ENCODE measurements around the gene RFC5.

GRCh38 chr12:118015944-118016343 is 559 bp upstream of the RFC5 start:
- TF ChIP-seq, protein P1, sequence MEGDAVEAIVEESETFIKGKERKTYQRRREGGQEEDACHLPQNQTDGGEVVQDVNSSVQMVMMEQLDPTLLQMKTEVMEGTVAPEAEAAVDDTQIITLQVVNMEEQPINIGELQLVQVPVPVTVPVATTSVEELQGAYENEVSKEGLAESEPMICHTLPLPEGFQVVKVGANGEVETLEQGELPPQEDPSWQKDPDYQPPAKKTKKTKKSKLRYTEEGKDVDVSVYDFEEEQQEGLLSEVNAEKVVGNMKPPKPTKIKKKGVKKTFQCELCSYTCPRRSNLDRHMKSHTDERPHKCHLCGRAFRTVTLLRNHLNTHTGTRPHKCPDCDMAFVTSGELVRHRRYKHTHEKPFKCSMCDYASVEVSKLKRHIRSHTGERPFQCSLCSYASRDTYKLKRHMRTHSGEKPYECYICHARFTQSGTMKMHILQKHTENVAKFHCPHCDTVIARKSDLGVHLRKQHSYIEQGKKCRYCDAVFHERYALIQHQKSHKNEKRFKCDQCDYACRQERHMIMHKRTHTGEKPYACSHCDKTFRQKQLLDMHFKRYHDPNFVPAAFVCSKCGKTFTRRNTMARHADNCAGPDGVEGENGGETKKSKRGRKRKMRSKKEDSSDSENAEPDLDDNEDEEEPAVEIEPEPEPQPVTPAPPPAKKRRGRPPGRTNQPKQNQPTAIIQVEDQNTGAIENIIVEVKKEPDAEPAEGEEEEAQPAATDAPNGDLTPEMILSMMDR (IDR thresholded peaks at IDR 0.05; ENCODE audit: insufficient read depth, low read length, poor library complexity, severe bottlenecking) = no peak
- no peak for TF ChIP-seq EZH2phosphoT487 (conservative IDR thresholded peaks at IDR 0.05; ENCODE audit: low read length)
